Cardiac muscle cell (in vitro differentiated cells and primary cell): ENCODE results near the gene SMIM35. TPM values are rescaled to one million over a fixed set of nuclear protein-coding genes. Genes with fewer than 3 reads are reported as not detected.

Experiments used
- DNase-seq, 2 donors: peaks; one replicate each; pipeline versions ENCODE4 v3.0.0 to v3.0.0-alpha.2; 2010 to 2017; ENCODE audit warnings: low read depth in 1 of 2, low spot score in 1 of 2
- H3K27ac ChIP-seq: fragments of 200-600 bp; sonication (generic); 2 replicates; pipeline ENCODE4 v1.5.1; 2016
- H3K27me3 ChIP-seq: fragments of 200-600 bp; sonication (generic); 2 replicates; pipeline ENCODE4 v1.6.0; 2016; ENCODE audit warnings: control low read depth
- H3K36me3 ChIP-seq: fragments of 200-600 bp; sonication (generic); 2 replicates; pipeline ENCODE4 v1.5.1; 2016; ENCODE audit warnings: control low read depth
- H3K4me1 ChIP-seq: fragments of 200-600 bp; sonication (generic); 2 replicates; pipeline ENCODE4 v1.8.1; 2017; ENCODE audit warnings: low read depth, mild to moderate bottlenecking, mixed run types
- H3K4me3 ChIP-seq: fragments of 200-600 bp; sonication (generic); 2 replicates; pipeline ENCODE4 v1.5.1; 2016; ENCODE audit warnings: mild to moderate bottlenecking
- H3K9me3 ChIP-seq: fragments of 200-600 bp; sonication (generic); 2 replicates; pipeline ENCODE4 v1.5.1; 2017; ENCODE audit warnings: low read depth, mild to moderate bottlenecking, control low read depth
- polyA plus RNA-seq: library from polyadenylated mRNA; unstranded; fragments of >200 nt; fragmentation: Nextera tagmentation; extraction: Ambion mirVana; gene quantifications from 2 replicates; pipeline ENCODE4 v1.2.1, GENCODE V29; 2016
- total RNA-seq: library from RNA; depleted of rRNA; stranded (reverse); fragments of >200 nt; gene quantifications from 2 replicates; pipeline ENCODE4 v1.2.3, GENCODE V29; 2016
- TF ChIP-seq, protein P1 (sequence below): IDR thresholded peaks from 2 replicates; pipeline ENCODE4 v1.5.1; 2012; ENCODE audit warnings: low read depth, mild to moderate bottlenecking, low read length

The SMIM35 gene
- total and polyA plus RNA-seq, 2 experiments from 2014 or later = not detected

- Histone ChIP-seq H3K27me3 (no peaks in the 10 kb centered on the region), H3K9me3 (peaks cover 3% of the 10 kb centered on the region), H3K4me1 (no peaks in the 10 kb centered on the region), H3K27ac (no peak overlapping the region), H3K36me3 (no peaks in the 10 kb centered on the region), H3K4me3 (no peak overlapping the region)
- DNase-seq = no peak
- TF ChIP-seq, protein P1, sequence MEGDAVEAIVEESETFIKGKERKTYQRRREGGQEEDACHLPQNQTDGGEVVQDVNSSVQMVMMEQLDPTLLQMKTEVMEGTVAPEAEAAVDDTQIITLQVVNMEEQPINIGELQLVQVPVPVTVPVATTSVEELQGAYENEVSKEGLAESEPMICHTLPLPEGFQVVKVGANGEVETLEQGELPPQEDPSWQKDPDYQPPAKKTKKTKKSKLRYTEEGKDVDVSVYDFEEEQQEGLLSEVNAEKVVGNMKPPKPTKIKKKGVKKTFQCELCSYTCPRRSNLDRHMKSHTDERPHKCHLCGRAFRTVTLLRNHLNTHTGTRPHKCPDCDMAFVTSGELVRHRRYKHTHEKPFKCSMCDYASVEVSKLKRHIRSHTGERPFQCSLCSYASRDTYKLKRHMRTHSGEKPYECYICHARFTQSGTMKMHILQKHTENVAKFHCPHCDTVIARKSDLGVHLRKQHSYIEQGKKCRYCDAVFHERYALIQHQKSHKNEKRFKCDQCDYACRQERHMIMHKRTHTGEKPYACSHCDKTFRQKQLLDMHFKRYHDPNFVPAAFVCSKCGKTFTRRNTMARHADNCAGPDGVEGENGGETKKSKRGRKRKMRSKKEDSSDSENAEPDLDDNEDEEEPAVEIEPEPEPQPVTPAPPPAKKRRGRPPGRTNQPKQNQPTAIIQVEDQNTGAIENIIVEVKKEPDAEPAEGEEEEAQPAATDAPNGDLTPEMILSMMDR = no peak
Measured at GRCh38 chr11:118021146-118021545, 65.6 kb downstream of the SMIM35 start.

GRCh38 chr11:118018401-118018800, 68.4 kb downstream of the SMIM35 start:
- no peak overlapping the region for H3K4me3 ChIP-seq
- TF ChIP-seq, protein P1 = no peak
- H3K36me3 ChIP-seq = no peaks in the 10 kb centered on the region
- H3K9me3 ChIP-seq = peaks cover 3% of the 10 kb centered on the region
- H3K4me1 ChIP-seq = no peaks in the 10 kb centered on the region
- H3K27me3 ChIP-seq = no peaks in the 10 kb centered on the region
- no peak for DNase-seq
- H3K27ac ChIP-seq = no peak overlapping the region

DNA sequence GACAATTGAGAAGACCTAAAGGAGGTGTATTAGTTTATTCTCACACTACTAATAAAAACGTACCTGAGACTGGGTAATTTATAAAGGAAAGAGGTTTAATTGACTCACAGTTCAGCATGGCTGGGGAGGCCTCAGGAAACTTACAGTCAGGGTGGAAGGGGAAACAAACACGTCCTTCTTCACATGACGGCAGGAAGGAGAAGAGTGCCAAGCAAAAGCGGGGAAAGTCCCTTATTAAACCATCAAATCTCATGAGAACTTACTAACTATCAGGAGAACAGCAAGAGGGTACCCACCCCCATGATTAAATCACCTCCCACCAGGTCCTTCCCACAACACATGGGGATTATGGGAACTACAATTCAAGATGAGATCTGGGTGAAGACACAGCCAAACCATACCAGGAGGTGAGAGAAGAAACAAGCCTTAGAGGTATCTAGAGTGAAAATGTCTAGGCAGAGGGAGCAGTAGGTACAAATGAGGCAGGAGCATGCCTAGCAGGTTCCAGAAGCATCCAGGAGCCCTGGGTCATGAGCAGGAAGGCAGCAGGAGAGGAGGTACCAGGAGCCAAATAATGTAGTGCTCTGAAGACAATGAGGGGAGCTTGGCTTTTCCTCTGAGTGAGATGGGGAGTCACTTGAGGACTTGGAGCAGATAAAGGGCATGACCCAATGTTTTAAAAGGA, 69.0 kb downstream of the SMIM35 start:
- TF ChIP-seq, protein P1 = no peak
- no peaks in the 10 kb centered on the region for H3K27me3 ChIP-seq
- DNase-seq = no peak
- no peak overlapping the region for H3K4me3 ChIP-seq
- no peak overlapping the region for H3K27ac ChIP-seq
- H3K36me3 ChIP-seq = no peaks in the 10 kb centered on the region
- H3K9me3 ChIP-seq = peaks cover 3% of the 10 kb centered on the region
- no peaks in the 10 kb centered on the region for H3K4me1 ChIP-seq

GRCh38 chr11:118017111-118017510, 69.7 kb downstream of the SMIM35 start:
- TF ChIP-seq, protein P1 = no peak
- H3K9me3 ChIP-seq = peaks cover 3% of the 10 kb centered on the region
- no peaks in the 10 kb centered on the region for H3K36me3 ChIP-seq
- peak in 1 of 2 donors; percentile 27 for DNase-seq
- H3K27me3 ChIP-seq = no peaks in the 10 kb centered on the region
- H3K27ac ChIP-seq = no peak overlapping the region
- H3K4me1 ChIP-seq = no peaks in the 10 kb centered on the region
- H3K4me3 ChIP-seq = no peak overlapping the region

DNA sequence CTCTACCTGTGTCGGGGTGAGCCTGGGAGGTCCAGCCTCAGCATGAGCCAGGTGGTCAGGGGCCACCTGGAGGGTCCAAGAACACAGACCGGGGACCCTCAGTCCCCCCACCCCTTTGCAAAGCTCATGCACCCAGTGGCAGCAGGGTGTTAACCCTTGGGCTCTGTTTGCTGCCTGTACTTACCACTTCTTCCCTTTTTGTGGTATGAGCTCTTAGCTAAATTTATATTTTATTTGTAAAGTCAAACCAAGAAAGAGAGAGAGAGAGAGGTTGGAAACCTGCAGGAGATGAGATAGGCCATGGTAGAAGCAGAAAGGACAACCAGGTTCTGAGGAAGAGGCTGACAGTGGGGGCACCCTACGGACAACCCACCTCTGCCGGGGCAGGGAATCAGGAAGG, 70.7 kb downstream of the SMIM35 start:
- peaks cover 3% of the 10 kb centered on the region for H3K9me3 ChIP-seq
- TF ChIP-seq, protein P1 = no peak
- no peak for DNase-seq
- H3K36me3 ChIP-seq = no peaks in the 10 kb centered on the region
- no peak overlapping the region for H3K4me3 ChIP-seq
- H3K27ac ChIP-seq = no peak overlapping the region
- H3K4me1 ChIP-seq = no peaks in the 10 kb centered on the region
- no peaks in the 10 kb centered on the region for H3K27me3 ChIP-seq
